Measurements from ENCODE around the gene CTRL. TPM values are rescaled to one million over a fixed set of nuclear protein-coding genes. Genes with fewer than 3 reads are reported as not detected.

The CTRL gene
- total RNA-seq: 1 to 10 TPM in 1 of 3 donors, under 1 TPM in 2; 0.61 to 2.3 (median 0.80) TPM
- long read RNA-seq, donor 1, partial matches to known transcripts: 0 of 3 reads
- long read RNA-seq, donor 1, other reads (novel, unspliced or antisense): 3 of 3 reads
- long read RNA-seq, donor 2, partial matches to known transcripts: 0 of 1 reads
- long read RNA-seq, donor 2, other reads (novel, unspliced or antisense): 0 of 1 reads

DNA sequence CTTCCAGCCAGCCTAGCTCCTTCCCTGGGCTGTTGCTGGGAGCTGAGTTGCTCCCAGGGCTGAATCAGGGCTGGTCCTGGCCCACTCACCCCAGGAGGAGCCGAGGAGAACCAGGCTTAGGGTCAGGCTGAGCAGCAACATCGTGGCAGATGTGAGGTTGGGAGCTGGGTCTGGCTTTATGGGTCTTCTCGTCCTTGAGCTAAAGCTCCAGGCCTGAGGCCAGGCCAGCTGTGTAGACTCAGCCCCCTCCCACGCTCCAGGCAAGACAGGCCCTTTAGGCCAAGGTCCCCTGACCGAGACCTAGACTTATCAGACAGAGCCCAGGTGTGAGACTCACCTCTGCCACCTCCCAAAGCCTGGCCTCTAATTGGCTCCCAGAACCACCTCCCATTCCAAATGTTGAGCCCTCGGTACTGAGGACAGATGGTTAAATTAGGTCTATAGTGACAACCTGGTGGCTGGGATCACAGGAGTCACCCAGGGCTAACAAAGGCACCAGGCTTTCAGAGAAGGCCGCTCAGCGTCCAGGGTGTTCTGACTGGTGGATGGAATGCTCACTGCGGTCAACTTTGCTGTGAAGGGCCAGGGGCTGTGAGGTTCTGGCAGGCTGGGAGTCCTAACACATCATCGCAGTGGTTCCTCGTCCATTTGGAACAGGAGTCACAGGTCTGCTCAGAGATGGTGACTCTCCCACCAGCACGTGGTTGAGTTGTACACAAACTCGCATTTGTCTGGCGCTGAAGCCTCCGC lies at the start of gene CTRL:
CTRL (minus strand) TSS at position 151 of the 750 bp plus-strand sequence; CDS start at position 141, 10 bp downstream.
- Histone ChIP-seq H3K4me3 (no peak within 1 kb of the TSS), H3K36me3 (ENCODE audit: low read depth) (peaks cover 5% of the 10 kb centered on the region), H3K9me3 (no peaks in the 10 kb centered on the region), H3K4me1 (ENCODE audit: low read depth) (peaks cover 8% of the 10 kb centered on the region)
- ATAC-seq: no peak
- TF ChIP-seq, protein P1, sequence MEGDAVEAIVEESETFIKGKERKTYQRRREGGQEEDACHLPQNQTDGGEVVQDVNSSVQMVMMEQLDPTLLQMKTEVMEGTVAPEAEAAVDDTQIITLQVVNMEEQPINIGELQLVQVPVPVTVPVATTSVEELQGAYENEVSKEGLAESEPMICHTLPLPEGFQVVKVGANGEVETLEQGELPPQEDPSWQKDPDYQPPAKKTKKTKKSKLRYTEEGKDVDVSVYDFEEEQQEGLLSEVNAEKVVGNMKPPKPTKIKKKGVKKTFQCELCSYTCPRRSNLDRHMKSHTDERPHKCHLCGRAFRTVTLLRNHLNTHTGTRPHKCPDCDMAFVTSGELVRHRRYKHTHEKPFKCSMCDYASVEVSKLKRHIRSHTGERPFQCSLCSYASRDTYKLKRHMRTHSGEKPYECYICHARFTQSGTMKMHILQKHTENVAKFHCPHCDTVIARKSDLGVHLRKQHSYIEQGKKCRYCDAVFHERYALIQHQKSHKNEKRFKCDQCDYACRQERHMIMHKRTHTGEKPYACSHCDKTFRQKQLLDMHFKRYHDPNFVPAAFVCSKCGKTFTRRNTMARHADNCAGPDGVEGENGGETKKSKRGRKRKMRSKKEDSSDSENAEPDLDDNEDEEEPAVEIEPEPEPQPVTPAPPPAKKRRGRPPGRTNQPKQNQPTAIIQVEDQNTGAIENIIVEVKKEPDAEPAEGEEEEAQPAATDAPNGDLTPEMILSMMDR (IDR thresholded peaks at IDR 0.05): no peak
- DNase-seq: no peak
- intact Hi-C loops (cut with DNase I, micrococcal nuclease): loop anchor here in 1 of 2 donors (10.0 kb wide), 1 partner anchor 47 kb away; the partner anchor contains the start of gene NRN1L

DNA sequence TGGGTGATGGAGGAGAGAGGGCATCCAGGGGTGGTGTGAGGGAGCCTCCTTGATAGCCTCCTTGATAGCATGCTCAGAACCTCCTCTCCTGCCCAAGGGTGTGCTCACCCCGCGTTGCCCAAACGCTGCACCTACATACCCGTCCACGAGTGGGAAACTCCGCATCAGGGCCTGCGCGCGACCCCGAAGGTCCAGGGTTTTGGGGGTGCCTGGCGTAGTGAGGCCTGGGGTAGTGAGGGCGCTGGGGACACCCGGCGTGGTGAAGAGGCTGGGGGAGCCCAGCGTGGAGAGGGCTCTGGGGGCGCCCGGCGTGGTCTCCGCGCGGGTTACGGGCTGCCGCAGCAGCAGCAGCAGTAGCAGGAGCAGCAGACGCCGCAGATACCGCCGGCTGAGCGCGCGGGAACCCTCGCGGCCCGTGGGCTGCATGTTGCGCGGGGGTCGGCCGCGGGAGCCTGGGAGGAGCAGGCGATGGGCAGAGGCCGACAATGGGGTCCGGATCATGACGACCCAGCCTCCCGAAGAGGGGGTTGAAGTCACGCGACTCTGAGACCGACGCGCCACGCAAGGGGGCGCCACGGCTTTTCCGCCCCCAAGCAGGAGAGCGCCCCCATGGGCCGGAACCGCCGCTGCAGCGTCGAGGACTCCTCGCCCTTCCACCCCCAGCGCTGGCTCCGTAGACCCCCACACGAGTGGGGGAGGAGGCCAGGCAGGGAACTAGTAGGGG lies 48.5 kb upstream of the CTRL start, which contains the start of gene DPEP3:
DPEP3 (minus strand) TSS at position 545 of the 724 bp plus-strand sequence; CDS start at position 426, 119 bp downstream.
- no peak for ATAC-seq

DNA sequence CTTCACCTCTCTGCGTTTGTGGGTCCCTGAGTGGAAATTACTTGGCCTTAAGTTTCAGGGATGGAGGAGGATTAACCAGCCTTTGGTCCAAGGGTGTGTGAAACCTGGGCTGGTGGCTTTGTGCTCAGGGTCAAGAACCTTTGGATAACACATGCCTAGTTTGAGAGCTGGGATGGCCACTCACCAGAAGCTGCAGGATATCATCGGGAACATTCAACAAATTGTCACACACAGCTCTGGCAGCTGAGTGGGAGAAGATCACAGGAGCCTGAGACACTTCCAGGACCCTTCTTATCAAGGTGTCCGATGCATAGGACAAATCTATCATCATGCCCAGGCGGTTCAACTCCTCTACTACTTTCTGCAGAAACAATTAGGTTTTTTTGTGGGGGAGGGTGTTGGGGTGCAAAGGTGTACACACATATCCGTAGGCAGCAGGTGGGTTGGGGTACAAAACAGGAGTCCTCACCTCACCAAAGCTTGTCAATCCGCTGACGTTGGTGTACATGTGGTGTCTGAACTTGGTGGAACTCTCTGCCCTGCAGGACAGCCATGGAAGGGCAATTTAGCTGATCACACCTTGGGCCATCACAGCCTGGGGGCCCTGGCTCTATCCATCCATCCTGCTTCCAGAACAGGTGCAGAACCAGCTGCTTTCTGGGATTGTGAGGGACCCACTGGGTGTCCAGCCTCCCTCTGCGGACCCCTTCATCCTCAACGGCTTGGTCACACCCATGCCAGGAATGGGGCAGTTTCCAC lies 46.0 kb upstream of the CTRL start:
- TF ChIP-seq, protein P1 (IDR thresholded peaks at IDR 0.05): no peak
- Histone ChIP-seq H3K9me3 (no peaks in the 10 kb centered on the region), H3K36me3 (ENCODE audit: low read depth) (no peaks in the 10 kb centered on the region), H3K4me1 (ENCODE audit: low read depth) (no peaks in the 10 kb centered on the region), H3K4me3 (no peak overlapping the region)
- DNase-seq (no peak), ATAC-seq (no peak)
- intact Hi-C loops (cut with DNase I, micrococcal nuclease): no loop called here

More for the DNA sequence above, 48.5 kb upstream of the CTRL start, which contains the start of gene DPEP3:
- intact Hi-C loops (cut with DNase I, micrococcal nuclease): no loop called here
- no peaks in the 10 kb centered on the region for H3K9me3 ChIP-seq
- TF ChIP-seq, protein P1 (IDR thresholded peaks at IDR 0.05): no peak
- H3K4me3 ChIP-seq: no peak within 1 kb of the TSS
- no peaks in the 10 kb centered on the region for H3K4me1 ChIP-seq (ENCODE audit: low read depth)
- no peak for DNase-seq
- no peaks in the 10 kb centered on the region for H3K36me3 ChIP-seq (ENCODE audit: low read depth)

DNA sequence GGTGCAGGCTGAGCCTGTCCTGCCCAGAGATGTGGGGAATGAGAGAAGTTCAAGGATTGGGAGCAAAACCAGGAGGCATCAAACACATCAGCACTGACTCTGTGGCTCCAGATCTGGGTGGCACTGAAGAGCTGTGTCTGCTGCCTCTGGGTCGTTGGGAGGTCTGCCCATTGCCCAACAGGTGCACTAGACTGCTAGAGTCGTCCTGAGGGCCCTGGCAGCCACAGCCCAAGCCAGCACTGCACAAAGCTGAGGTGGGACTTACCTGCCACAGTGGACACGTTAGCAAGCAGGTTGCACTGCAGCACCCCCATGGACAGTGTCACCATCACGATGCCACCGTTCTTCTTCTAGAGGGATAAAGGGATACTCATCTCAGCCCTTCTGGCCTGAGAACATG lies 45.3 kb upstream of the CTRL start:
- no peak for ATAC-seq

More for the DNA sequence above, 45.3 kb upstream of the CTRL start:
- H3K4me1 ChIP-seq (ENCODE audit: low read depth): no peaks in the 10 kb centered on the region
- H3K4me3 ChIP-seq: no peak overlapping the region
- intact Hi-C loops (cut with DNase I, micrococcal nuclease): no loop called here
- no peaks in the 10 kb centered on the region for H3K9me3 ChIP-seq
- no peak for DNase-seq
- H3K36me3 ChIP-seq (ENCODE audit: low read depth): no peaks in the 10 kb centered on the region
- TF ChIP-seq, protein P1 (IDR thresholded peaks at IDR 0.05): no peak

Measured in mucosa of descending colon (tissue), 3 donors.